ENCODE results near the gene ANAPC16.
"Not testable (repeated sequence)": the region's sequence is repeated elsewhere in the genome, so short reads cannot be mapped to it uniquely, and the experiment has no call there.

The ANAPC16 gene

GRCh38 chr10:72184156-72184555 lies 31.7 kb upstream of the ANAPC16 start:
- Histone ChIP-seq H3K9me3 (replicated peaks; ENCODE audit: low read length) (no peaks in the 10 kb centered on the region), H3K27me3 (ENCODE audit: control insufficient read depth, insufficient read depth, low read length) (no peaks in the 10 kb centered on the region), H3K4me1 (ENCODE audit: control insufficient read depth, insufficient read depth, low read length) (peaks cover 10% of the 10 kb centered on the region), H3K4me3 (ENCODE audit: low read length) (no peak overlapping the region), H3K9ac (ENCODE audit: low read depth, low read length) (no peak overlapping the region), H3K4me2 (ENCODE audit: low read length) (no peak overlapping the region), H3K36me3 (ENCODE audit: insufficient read depth, low read length) (peaks cover 5% of the 10 kb centered on the region)

- Histone ChIP-seq H3K36me3 (ENCODE audit: insufficient read depth, low read length) (peaks cover 5% of the 10 kb centered on the region), H3K9ac (ENCODE audit: low read depth, low read length) (peak overlapping the region; percentile 73), H3K9me3 (replicated peaks; ENCODE audit: low read length) (no peaks in the 10 kb centered on the region), H3K4me1 (ENCODE audit: control insufficient read depth, insufficient read depth, low read length) (peaks cover 10% of the 10 kb centered on the region), H3K27me3 (ENCODE audit: control insufficient read depth, insufficient read depth, low read length) (no peaks in the 10 kb centered on the region), H3K4me3 (ENCODE audit: low read length) (no peak overlapping the region), H3K4me2 (ENCODE audit: low read length) (peak overlapping the region; percentile 59)
These were observed 29.4 kb upstream of the ANAPC16 start for GRCh38 chr10:72186258-72186981.

- H3K9ac ChIP-seq (ENCODE audit: low read depth, low read length) = peak overlapping the region; percentile 73
- peak overlapping the region; percentile 59 for H3K4me2 ChIP-seq (ENCODE audit: low read length)
- no peaks in the 10 kb centered on the region for H3K27me3 ChIP-seq (ENCODE audit: control insufficient read depth, insufficient read depth, low read length)
- H3K4me1 ChIP-seq (ENCODE audit: control insufficient read depth, insufficient read depth, low read length) = peaks cover 10% of the 10 kb centered on the region
- H3K4me3 ChIP-seq (ENCODE audit: low read length) = no peak overlapping the region
- H3K9me3 ChIP-seq (replicated peaks; ENCODE audit: low read length) = no peaks in the 10 kb centered on the region
- peaks cover 5% of the 10 kb centered on the region for H3K36me3 ChIP-seq (ENCODE audit: insufficient read depth, low read length)
These were observed 28.9 kb upstream of the ANAPC16 start for GRCh38 chr10:72186982-72187330.

- Histone ChIP-seq H3K4me3 (ENCODE audit: low read length) (no peak overlapping the region), H3K4me2 (ENCODE audit: low read length) (no peak overlapping the region), H3K9me3 (replicated peaks; ENCODE audit: low read length) (no peaks in the 10 kb centered on the region), H3K27me3 (ENCODE audit: control insufficient read depth, insufficient read depth, low read length) (no peaks in the 10 kb centered on the region), H3K36me3 (ENCODE audit: insufficient read depth, low read length) (peaks cover 3% of the 10 kb centered on the region), H3K9ac (ENCODE audit: low read depth, low read length) (no peak overlapping the region), H3K4me1 (ENCODE audit: control insufficient read depth, insufficient read depth, low read length) (no peaks in the 10 kb centered on the region)
These were observed 20.9 kb upstream of the ANAPC16 start for GRCh38 chr10:72194949-72195348.

GRCh38 chr10:72200883-72201282 lies 14.9 kb upstream of the ANAPC16 start:
- no peak overlapping the region for H3K4me2 ChIP-seq (ENCODE audit: low read length)
- H3K9ac ChIP-seq (ENCODE audit: low read depth, low read length) = no peak overlapping the region
- peaks cover 7% of the 10 kb centered on the region for H3K4me1 ChIP-seq (ENCODE audit: control insufficient read depth, insufficient read depth, low read length)
- H3K36me3 ChIP-seq (ENCODE audit: insufficient read depth, low read length) = peaks cover 19% of the 10 kb centered on the region
- H3K4me3 ChIP-seq (ENCODE audit: low read length) = no peak overlapping the region
- no peaks in the 10 kb centered on the region for H3K27me3 ChIP-seq (ENCODE audit: control insufficient read depth, insufficient read depth, low read length)
- H3K9me3 ChIP-seq (replicated peaks; ENCODE audit: low read length) = no peaks in the 10 kb centered on the region

GRCh38 chr10:72201293-72201692 lies 14.5 kb upstream of the ANAPC16 start:
- H3K27me3 ChIP-seq (ENCODE audit: control insufficient read depth, insufficient read depth, low read length) = no peaks in the 10 kb centered on the region
- no peaks in the 10 kb centered on the region for H3K9me3 ChIP-seq (replicated peaks; ENCODE audit: low read length)
- H3K4me3 ChIP-seq (ENCODE audit: low read length) = no peak overlapping the region
- no peak overlapping the region for H3K4me2 ChIP-seq (ENCODE audit: low read length)
- H3K9ac ChIP-seq (ENCODE audit: low read depth, low read length) = no peak overlapping the region
- H3K36me3 ChIP-seq (ENCODE audit: insufficient read depth, low read length) = peaks cover 18% of the 10 kb centered on the region
- peaks cover 7% of the 10 kb centered on the region for H3K4me1 ChIP-seq (ENCODE audit: control insufficient read depth, insufficient read depth, low read length)

GRCh38 chr10:72204296-72204695 lies 11.5 kb upstream of the ANAPC16 start:
- no peak overlapping the region for H3K9ac ChIP-seq (ENCODE audit: low read depth, low read length)
- H3K36me3 ChIP-seq (ENCODE audit: insufficient read depth, low read length) = peaks cover 26% of the 10 kb centered on the region
- peaks cover 7% of the 10 kb centered on the region for H3K4me1 ChIP-seq (ENCODE audit: control insufficient read depth, insufficient read depth, low read length)
- H3K9me3 ChIP-seq (replicated peaks; ENCODE audit: low read length) = no peaks in the 10 kb centered on the region
- no peaks in the 10 kb centered on the region for H3K27me3 ChIP-seq (ENCODE audit: control insufficient read depth, insufficient read depth, low read length)
- H3K4me3 ChIP-seq (ENCODE audit: low read length) = no peak overlapping the region
- H3K4me2 ChIP-seq (ENCODE audit: low read length) = no peak overlapping the region

GRCh38 chr10:72204724-72205123 lies 11.1 kb upstream of the ANAPC16 start:
- no peak overlapping the region for H3K4me2 ChIP-seq (ENCODE audit: low read length)
- H3K36me3 ChIP-seq (ENCODE audit: insufficient read depth, low read length) = peaks cover 26% of the 10 kb centered on the region
- peaks cover 7% of the 10 kb centered on the region for H3K4me1 ChIP-seq (ENCODE audit: control insufficient read depth, insufficient read depth, low read length)
- no peak overlapping the region for H3K9ac ChIP-seq (ENCODE audit: low read depth, low read length)
- no peak overlapping the region for H3K4me3 ChIP-seq (ENCODE audit: low read length)
- no peaks in the 10 kb centered on the region for H3K27me3 ChIP-seq (ENCODE audit: control insufficient read depth, insufficient read depth, low read length)
- no peaks in the 10 kb centered on the region for H3K9me3 ChIP-seq (replicated peaks; ENCODE audit: low read length)

- Histone ChIP-seq H3K4me3 (ENCODE audit: low read length) (no peak overlapping the region), H3K4me2 (ENCODE audit: low read length) (no peak overlapping the region), H3K9me3 (replicated peaks; ENCODE audit: low read length) (no peaks in the 10 kb centered on the region), H3K4me1 (ENCODE audit: control insufficient read depth, insufficient read depth, low read length) (peaks cover 7% of the 10 kb centered on the region), H3K27me3 (ENCODE audit: control insufficient read depth, insufficient read depth, low read length) (no peaks in the 10 kb centered on the region), H3K9ac (ENCODE audit: low read depth, low read length) (no peak overlapping the region), H3K36me3 (ENCODE audit: insufficient read depth, low read length) (peaks cover 31% of the 10 kb centered on the region)
These were observed 9.1 kb upstream of the ANAPC16 start for GRCh38 chr10:72206511-72207229.

GRCh38 chr10:72208526-72208925 lies 7.3 kb upstream of the ANAPC16 start:
- H3K4me3 ChIP-seq (ENCODE audit: low read length) = not testable (repeated sequence)
- H3K36me3 ChIP-seq (ENCODE audit: insufficient read depth, low read length) = peaks cover 25% of the 10 kb centered on the region

GRCh38 chr10:72211381-72211780 lies 4.4 kb upstream of the ANAPC16 start:
- not testable (repeated sequence) for H3K9me3 ChIP-seq (replicated peaks; ENCODE audit: low read length); H3K27me3 ChIP-seq (ENCODE audit: control insufficient read depth, insufficient read depth, low read length); H3K4me2 ChIP-seq (ENCODE audit: low read length); H3K4me1 ChIP-seq (ENCODE audit: control insufficient read depth, insufficient read depth, low read length); H3K9ac ChIP-seq (ENCODE audit: low read depth, low read length); H3K4me3 ChIP-seq (ENCODE audit: low read length)
- H3K36me3 ChIP-seq (ENCODE audit: insufficient read depth, low read length) = peaks cover 19% of the 10 kb centered on the region

More at GRCh38 chr10:72208526-72208925, 7.3 kb upstream of the ANAPC16 start:
- not testable (repeated sequence) for H3K4me1 ChIP-seq (ENCODE audit: control insufficient read depth, insufficient read depth, low read length); H3K9me3 ChIP-seq (replicated peaks; ENCODE audit: low read length); H3K27me3 ChIP-seq (ENCODE audit: control insufficient read depth, insufficient read depth, low read length); H3K4me2 ChIP-seq (ENCODE audit: low read length); H3K9ac ChIP-seq (ENCODE audit: low read depth, low read length)

- not testable (repeated sequence) for H3K4me1 ChIP-seq (ENCODE audit: control insufficient read depth, insufficient read depth, low read length); H3K4me3 ChIP-seq (ENCODE audit: low read length); H3K9me3 ChIP-seq (replicated peaks; ENCODE audit: low read length); H3K9ac ChIP-seq (ENCODE audit: low read depth, low read length); H3K4me2 ChIP-seq (ENCODE audit: low read length); H3K27me3 ChIP-seq (ENCODE audit: control insufficient read depth, insufficient read depth, low read length)
- peaks cover 19% of the 10 kb centered on the region for H3K36me3 ChIP-seq (ENCODE audit: insufficient read depth, low read length)
These were observed 4.0 kb upstream of the ANAPC16 start for GRCh38 chr10:72211832-72212231.

Data from skeletal muscle satellite cell (primary cell).